ENCODE results near the gene ADGRG6.

DNA sequence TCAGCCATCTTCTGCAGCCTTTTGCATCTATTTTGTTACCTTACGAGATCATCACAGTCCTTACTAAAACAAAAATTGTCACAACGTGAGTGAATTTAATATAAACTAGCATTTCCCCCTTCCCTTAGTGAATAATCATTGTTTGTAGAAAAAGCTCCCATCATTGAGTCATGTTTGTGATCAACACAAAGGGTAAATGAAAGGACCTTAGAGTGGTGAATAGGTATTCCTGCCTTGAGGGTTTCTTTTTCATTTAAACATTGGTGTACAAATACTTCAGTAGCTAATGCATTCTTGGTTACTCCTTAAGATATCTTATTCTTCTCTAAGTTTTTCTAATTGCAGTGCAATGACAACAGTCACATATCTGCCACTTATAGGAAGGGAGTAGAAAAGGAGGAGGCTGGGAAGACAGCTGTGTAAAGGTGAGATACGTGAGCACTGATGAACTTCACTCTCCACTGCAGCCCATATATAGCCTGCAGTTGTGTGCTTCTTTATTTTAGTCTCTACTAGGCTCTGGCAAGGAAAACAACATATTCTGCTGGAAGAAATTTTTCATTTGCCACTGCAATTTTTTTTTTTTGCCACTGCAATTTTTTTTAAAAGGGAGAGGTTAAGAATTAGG lies 27.8 kb downstream of the ADGRG6 start:
- TF ChIP-seq EZH2 (IDR thresholded peaks at IDR 0.05; ENCODE audit: insufficient read depth, poor library complexity, severe bottlenecking), result no peak
- TF ChIP-seq EZH2phosphoT487 (IDR thresholded peaks at IDR 0.05; ENCODE audit: insufficient read depth, low read depth), result no peak
